BE2C (cell line): ENCODE measurements around the gene SLC4A8.

Experiments used
- DNase-seq: peaks from one replicate; pipeline ENCODE4 v3.0.0-alpha.2; 2020
- H3K27me3 ChIP-seq: fragments of 250-450 bp; sonication (Bioruptor Pico); 2 replicates; pipeline ENCODE4 v1.5.1; 2020; ENCODE audit warnings: mild to moderate bottlenecking
- H3K36me3 ChIP-seq: fragments of 250-450 bp; sonication (Bioruptor Pico); 2 replicates; pipeline ENCODE4 v1.5.1; 2020; ENCODE audit warnings: mild to moderate bottlenecking
- H3K4me1 ChIP-seq: fragments of 250-450 bp; sonication (Bioruptor Pico); 2 replicates; pipeline ENCODE4 v1.5.1; 2020
- H3K4me3 ChIP-seq: 2 replicates; pipeline ENCODE4 v1.5.1; 2011; ENCODE audit warnings: low read depth, low read length
- H3K9me3 ChIP-seq: fragments of 250-450 bp; sonication (Bioruptor Pico); 2 replicates; pipeline ENCODE4 v1.5.1; 2020
- TF ChIP-seq, protein P1 (sequence below): IDR thresholded peaks from 2 replicates; pipeline ENCODE4 v1.5.1; 2012; ENCODE audit warnings: mild to moderate bottlenecking, low read depth, low read length

The SLC4A8 gene

GRCh38 chr12:51428256-51428655, 3.6 kb downstream of the SLC4A8 start:
- Histone ChIP-seq H3K4me3 (no peak overlapping the region), H3K27me3 (no peaks in the 10 kb centered on the region), H3K4me1 (peaks cover 16% of the 10 kb centered on the region), H3K36me3 (peaks cover 9% of the 10 kb centered on the region; the same call in 1 of the 2 replicates), H3K9me3 (no peaks in the 10 kb centered on the region)
- DNase-seq, result no peak
- TF ChIP-seq, protein P1, sequence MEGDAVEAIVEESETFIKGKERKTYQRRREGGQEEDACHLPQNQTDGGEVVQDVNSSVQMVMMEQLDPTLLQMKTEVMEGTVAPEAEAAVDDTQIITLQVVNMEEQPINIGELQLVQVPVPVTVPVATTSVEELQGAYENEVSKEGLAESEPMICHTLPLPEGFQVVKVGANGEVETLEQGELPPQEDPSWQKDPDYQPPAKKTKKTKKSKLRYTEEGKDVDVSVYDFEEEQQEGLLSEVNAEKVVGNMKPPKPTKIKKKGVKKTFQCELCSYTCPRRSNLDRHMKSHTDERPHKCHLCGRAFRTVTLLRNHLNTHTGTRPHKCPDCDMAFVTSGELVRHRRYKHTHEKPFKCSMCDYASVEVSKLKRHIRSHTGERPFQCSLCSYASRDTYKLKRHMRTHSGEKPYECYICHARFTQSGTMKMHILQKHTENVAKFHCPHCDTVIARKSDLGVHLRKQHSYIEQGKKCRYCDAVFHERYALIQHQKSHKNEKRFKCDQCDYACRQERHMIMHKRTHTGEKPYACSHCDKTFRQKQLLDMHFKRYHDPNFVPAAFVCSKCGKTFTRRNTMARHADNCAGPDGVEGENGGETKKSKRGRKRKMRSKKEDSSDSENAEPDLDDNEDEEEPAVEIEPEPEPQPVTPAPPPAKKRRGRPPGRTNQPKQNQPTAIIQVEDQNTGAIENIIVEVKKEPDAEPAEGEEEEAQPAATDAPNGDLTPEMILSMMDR, result no peak

GRCh38 chr12:51429700-51430099, 5.1 kb downstream of the SLC4A8 start:
- H3K9me3 ChIP-seq, result no peaks in the 10 kb centered on the region
- H3K36me3 ChIP-seq, result peaks cover 9% of the 10 kb centered on the region; the same call in 1 of the 2 replicates
- TF ChIP-seq, protein P1, result no peak
- peaks cover 13% of the 10 kb centered on the region for H3K4me1 ChIP-seq
- H3K27me3 ChIP-seq, result no peaks in the 10 kb centered on the region
- H3K4me3 ChIP-seq, result no peak overlapping the region
- DNase-seq, result no peak

- Histone ChIP-seq H3K36me3 (peaks cover 9% of the 10 kb centered on the region; the same call in 1 of the 2 replicates), H3K9me3 (no peaks in the 10 kb centered on the region), H3K4me1 (peaks cover 13% of the 10 kb centered on the region), H3K4me3 (no peak overlapping the region), H3K27me3 (no peaks in the 10 kb centered on the region)
- TF ChIP-seq, protein P1, result no peak
- DNase-seq, result no peak
Observed at GRCh38 chr12:51430196-51430895, 5.7 kb downstream of the SLC4A8 start.

- H3K9me3 ChIP-seq, result no peaks in the 10 kb centered on the region
- H3K27me3 ChIP-seq, result no peaks in the 10 kb centered on the region
- no peak overlapping the region for H3K4me3 ChIP-seq
- H3K36me3 ChIP-seq, result peaks cover 9% of the 10 kb centered on the region; the same call in 1 of the 2 replicates
- no peak for DNase-seq
- TF ChIP-seq, protein P1, result no peak
- H3K4me1 ChIP-seq, result peaks cover 4% of the 10 kb centered on the region; the same call in 1 of the 2 replicates
Observed at GRCh38 chr12:51432921-51433320, 8.3 kb downstream of the SLC4A8 start.

- no peaks in the 10 kb centered on the region for H3K9me3 ChIP-seq
- H3K27me3 ChIP-seq, result no peaks in the 10 kb centered on the region
- H3K4me3 ChIP-seq, result no peak overlapping the region
- DNase-seq, result no peak
- TF ChIP-seq, protein P1, result no peak
- peaks cover 9% of the 10 kb centered on the region; the same call in 1 of the 2 replicates for H3K36me3 ChIP-seq
- H3K4me1 ChIP-seq, result 0 out of 2 replicates have a peak, but pooled peaks cover 4% of the 10 kb centered on the region
Observed at GRCh38 chr12:51434305-51434704, 9.7 kb downstream of the SLC4A8 start.

DNA sequence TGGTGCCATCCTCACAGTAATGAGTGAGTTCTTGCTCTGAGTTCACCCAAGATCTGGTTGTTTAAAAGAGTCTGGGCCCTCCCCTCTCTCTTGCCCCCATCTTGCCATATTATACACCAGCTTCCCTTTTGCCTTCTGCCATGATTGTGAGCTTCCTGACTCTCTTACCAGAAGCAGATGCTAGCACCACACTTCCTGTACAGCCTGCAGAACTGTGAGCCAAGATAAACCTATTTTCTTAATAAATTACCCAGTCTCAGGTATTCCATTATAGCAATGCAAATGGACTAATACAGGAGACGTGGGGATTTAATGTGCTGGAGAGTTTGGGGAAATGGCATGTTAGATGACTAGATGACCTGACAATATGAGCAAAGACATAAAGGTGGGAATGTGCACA, 12.8 kb downstream of the SLC4A8 start:
- no peak for DNase-seq
- TF ChIP-seq, protein P1, result no peak
- H3K27me3 ChIP-seq, result no peaks in the 10 kb centered on the region
- no peaks in the 10 kb centered on the region for H3K9me3 ChIP-seq
- no peaks in the 10 kb centered on the region for H3K4me1 ChIP-seq
- no peak overlapping the region for H3K4me3 ChIP-seq
- H3K36me3 ChIP-seq, result no peaks in the 10 kb centered on the region; the same call in 1 of the 2 replicates
